Liver (tissue), 3 donors: ENCODE measurements around the gene MGA.

Experiments
- GABPA ChIP-seq, 2 donors: IDR thresholded peaks in 1 of 2; conservative IDR thresholded peaks in 1 of 2; 2 replicates each; pipeline ENCODE4 v1.6.1; 2016; ENCODE audit warnings: antibody characterized with exemption in 2 of 2, mild to moderate bottlenecking in 1 of 2, moderate library complexity in 1 of 2
- RAD21 ChIP-seq, 2 donors: IDR thresholded peaks; 2 replicates each; pipeline ENCODE4 v1.6.1; 2016; ENCODE audit warnings: antibody characterized with exemption in 2 of 2, mild to moderate bottlenecking in 2 of 2
- YY1 ChIP-seq: IDR thresholded peaks from 2 replicates; pipeline ENCODE4 v1.6.1; 2016; ENCODE audit warnings: antibody characterized with exemption, mild to moderate bottlenecking
- TF ChIP-seq, protein P1 (sequence below): fragments of 150-350 bp; IDR thresholded peaks from 2 replicates; pipeline ENCODE4 v1.5.1; 2017; ENCODE audit warnings: improper control_type of control experiment, low read depth, low read length; ENCODE audit not compliant: missing input control
- TF ChIP-seq, protein P2 (sequence below): IDR thresholded peaks from 2 replicates; pipeline ENCODE4 v1.6.1; 2016; ENCODE audit warnings: antibody characterized with exemption, mild to moderate bottlenecking
- donor health status: healthy.
- donor health status: healthy.

DNA sequence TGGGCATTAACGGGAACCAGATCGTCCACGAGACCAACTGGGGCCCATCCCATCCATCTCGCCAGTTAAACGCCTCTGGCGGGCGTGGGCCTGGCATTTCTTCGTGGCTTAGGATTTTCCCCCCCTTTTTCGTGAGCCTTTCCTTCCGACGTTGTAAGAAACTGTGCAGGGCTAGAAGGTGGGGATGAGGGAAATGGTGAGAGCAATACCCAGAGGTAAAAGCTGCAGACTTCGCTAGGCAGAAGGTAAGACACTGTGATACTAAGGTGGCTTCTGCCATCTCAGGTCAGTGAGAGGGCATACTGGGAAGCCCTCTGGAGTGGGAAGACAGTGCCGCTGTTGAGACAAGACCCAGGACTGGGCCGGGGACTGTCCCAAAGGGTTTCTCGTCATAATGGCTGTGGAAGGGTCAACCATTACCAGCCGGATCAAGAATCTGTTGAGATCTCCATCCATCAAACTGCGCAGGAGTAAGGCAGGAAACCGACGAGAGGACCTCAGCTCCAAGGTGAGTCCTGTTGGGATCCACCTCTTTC lies 114.7 kb downstream of the MGA start:
- TF ChIP-seq RAD21 (IDR thresholded peaks at IDR 0.05) (no peak), GABPA (IDR thresholded peaks at IDR 0.05 in 1 of 2, conservative IDR thresholded peaks at IDR 0.05 in 1 of 2) (no peak), YY1 (no peak)
- TF ChIP-seq, protein P1, sequence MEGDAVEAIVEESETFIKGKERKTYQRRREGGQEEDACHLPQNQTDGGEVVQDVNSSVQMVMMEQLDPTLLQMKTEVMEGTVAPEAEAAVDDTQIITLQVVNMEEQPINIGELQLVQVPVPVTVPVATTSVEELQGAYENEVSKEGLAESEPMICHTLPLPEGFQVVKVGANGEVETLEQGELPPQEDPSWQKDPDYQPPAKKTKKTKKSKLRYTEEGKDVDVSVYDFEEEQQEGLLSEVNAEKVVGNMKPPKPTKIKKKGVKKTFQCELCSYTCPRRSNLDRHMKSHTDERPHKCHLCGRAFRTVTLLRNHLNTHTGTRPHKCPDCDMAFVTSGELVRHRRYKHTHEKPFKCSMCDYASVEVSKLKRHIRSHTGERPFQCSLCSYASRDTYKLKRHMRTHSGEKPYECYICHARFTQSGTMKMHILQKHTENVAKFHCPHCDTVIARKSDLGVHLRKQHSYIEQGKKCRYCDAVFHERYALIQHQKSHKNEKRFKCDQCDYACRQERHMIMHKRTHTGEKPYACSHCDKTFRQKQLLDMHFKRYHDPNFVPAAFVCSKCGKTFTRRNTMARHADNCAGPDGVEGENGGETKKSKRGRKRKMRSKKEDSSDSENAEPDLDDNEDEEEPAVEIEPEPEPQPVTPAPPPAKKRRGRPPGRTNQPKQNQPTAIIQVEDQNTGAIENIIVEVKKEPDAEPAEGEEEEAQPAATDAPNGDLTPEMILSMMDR: no peak
- TF ChIP-seq, protein P2, sequence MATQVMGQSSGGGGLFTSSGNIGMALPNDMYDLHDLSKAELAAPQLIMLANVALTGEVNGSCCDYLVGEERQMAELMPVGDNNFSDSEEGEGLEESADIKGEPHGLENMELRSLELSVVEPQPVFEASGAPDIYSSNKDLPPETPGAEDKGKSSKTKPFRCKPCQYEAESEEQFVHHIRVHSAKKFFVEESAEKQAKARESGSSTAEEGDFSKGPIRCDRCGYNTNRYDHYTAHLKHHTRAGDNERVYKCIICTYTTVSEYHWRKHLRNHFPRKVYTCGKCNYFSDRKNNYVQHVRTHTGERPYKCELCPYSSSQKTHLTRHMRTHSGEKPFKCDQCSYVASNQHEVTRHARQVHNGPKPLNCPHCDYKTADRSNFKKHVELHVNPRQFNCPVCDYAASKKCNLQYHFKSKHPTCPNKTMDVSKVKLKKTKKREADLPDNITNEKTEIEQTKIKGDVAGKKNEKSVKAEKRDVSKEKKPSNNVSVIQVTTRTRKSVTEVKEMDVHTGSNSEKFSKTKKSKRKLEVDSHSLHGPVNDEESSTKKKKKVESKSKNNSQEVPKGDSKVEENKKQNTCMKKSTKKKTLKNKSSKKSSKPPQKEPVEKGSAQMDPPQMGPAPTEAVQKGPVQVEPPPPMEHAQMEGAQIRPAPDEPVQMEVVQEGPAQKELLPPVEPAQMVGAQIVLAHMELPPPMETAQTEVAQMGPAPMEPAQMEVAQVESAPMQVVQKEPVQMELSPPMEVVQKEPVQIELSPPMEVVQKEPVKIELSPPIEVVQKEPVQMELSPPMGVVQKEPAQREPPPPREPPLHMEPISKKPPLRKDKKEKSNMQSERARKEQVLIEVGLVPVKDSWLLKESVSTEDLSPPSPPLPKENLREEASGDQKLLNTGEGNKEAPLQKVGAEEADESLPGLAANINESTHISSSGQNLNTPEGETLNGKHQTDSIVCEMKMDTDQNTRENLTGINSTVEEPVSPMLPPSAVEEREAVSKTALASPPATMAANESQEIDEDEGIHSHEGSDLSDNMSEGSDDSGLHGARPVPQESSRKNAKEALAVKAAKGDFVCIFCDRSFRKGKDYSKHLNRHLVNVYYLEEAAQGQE: no peak
